Astrocyte of the cerebellum (primary cell): ENCODE results near the gene GMDS.

ENCODE experiments used
- DNase-seq: peaks from one replicate; pipeline ENCODE4 v3.0.0-alpha.2; 2011; ENCODE audit warnings: low read depth
- H3K4me3 ChIP-seq: 2 replicates; pipeline ENCODE4 v1.5.1; 2011; ENCODE audit warnings: mild to moderate bottlenecking, low read depth, low read length, moderate library complexity
- in situ Hi-C: cut with HindIII; loops from 2 replicates; pipeline ENCODE4 v1.10.0; 2017; ENCODE audit warnings: low sequenced_read_pairs
- TF ChIP-seq, protein P1 (sequence below): IDR thresholded peaks from 2 replicates; pipeline ENCODE4 v1.5.1; 2012; ENCODE audit warnings: low read length, low read depth, moderate library complexity, mild to moderate bottlenecking; ENCODE audit errors: missing control alignments

Gene GMDS

DNA sequence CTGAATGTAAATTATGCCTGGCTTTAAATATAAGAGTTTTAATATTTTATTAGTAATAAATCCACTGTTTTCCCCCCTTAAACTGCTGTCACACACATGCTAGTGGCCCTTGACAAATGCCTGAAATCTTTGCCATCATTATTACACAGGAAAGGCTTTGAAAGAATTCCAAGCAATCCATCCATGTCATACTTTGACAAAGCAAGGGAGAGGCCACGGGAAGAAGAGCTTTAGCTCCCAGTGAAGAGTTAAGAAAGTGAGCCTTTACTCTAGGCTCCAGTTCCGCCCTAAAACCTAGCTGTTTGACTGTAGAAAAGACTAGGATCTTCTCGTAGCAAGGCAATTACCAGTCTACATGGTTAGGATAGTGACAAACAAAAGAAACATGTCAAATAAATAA, 147.9 kb downstream of the GMDS start:
- DNase-seq: no peak
- H3K4me3 ChIP-seq: no peak overlapping the region
- in situ Hi-C loops: no loop called here
- TF ChIP-seq, protein P1, sequence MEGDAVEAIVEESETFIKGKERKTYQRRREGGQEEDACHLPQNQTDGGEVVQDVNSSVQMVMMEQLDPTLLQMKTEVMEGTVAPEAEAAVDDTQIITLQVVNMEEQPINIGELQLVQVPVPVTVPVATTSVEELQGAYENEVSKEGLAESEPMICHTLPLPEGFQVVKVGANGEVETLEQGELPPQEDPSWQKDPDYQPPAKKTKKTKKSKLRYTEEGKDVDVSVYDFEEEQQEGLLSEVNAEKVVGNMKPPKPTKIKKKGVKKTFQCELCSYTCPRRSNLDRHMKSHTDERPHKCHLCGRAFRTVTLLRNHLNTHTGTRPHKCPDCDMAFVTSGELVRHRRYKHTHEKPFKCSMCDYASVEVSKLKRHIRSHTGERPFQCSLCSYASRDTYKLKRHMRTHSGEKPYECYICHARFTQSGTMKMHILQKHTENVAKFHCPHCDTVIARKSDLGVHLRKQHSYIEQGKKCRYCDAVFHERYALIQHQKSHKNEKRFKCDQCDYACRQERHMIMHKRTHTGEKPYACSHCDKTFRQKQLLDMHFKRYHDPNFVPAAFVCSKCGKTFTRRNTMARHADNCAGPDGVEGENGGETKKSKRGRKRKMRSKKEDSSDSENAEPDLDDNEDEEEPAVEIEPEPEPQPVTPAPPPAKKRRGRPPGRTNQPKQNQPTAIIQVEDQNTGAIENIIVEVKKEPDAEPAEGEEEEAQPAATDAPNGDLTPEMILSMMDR: no peak

DNA sequence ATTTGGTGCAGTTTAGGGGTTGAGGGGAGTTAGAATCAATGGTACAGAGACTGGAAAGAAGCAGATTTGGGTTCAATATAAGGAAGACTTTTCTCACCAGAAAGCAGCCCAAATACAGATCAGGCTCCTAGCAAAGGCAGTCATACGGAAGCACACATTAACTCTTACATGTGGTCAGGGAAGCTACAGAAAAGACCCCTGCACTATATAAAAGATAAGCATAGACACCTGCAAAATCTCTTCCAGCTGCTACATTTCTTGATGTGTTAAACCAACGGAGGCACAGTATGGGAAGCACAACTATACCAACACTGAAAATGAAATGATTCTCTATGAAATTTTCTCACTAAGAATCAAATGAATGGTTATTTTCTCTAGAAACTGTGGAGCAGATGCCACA, 150.8 kb downstream of the GMDS start:
- no peak for DNase-seq
- TF ChIP-seq, protein P1: no peak
- in situ Hi-C loops: no loop called here
- no peak overlapping the region for H3K4me3 ChIP-seq

DNA sequence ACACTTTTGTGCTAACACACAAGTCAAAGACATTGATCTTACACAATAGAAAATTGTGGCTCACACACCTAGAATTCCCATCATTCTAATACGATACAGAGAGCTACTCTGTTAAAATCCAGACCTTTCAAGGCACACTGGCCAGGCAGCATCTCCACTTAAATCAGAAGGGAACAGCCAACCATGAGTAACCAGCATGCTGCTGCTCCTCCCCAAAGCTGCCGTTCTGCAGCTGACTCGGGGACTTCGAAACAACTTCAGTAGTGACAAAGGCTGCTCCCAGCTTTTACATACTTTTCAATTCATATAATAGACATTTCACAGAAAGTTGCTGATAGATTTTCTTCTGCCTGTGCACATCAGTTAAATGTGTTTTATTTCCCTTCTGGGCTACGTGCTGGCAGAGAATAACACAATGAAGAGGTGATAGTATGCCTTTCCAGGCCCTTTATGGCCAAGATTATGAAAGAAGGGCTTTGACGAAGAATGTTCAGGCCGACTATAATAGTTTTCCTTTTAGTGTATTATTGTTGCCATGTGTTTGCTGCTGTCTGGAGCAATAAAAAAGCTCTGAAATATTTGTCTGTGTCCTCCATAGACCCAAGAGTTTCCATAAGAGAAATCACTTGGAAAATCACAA, 159.0 kb downstream of the GMDS start:
- H3K4me3 ChIP-seq: no peak overlapping the region
- in situ Hi-C loops: no loop called here
- TF ChIP-seq, protein P1: no peak
- DNase-seq: no peak

DNA sequence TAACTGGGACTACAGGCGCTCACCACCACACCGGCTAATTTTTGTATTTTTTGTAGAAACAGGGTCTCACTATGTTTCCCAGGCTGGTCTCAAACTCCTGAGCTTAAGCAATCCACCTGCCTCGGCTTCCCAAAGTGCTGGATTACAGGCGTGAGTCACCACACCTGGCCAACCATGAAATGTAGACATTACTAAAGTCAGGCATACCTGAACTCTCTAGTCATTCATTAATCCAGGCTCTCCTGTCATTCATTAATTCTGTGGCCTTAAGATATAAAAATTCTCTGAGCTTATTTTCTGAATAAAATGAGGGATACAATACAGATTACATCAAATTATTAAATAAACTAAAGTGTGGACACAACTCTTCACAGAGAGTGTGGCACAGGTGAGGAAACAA, 159.7 kb downstream of the GMDS start:
- TF ChIP-seq, protein P1: no peak
- no peak overlapping the region for H3K4me3 ChIP-seq
- in situ Hi-C loops: no loop called here
- DNase-seq: no peak

DNA sequence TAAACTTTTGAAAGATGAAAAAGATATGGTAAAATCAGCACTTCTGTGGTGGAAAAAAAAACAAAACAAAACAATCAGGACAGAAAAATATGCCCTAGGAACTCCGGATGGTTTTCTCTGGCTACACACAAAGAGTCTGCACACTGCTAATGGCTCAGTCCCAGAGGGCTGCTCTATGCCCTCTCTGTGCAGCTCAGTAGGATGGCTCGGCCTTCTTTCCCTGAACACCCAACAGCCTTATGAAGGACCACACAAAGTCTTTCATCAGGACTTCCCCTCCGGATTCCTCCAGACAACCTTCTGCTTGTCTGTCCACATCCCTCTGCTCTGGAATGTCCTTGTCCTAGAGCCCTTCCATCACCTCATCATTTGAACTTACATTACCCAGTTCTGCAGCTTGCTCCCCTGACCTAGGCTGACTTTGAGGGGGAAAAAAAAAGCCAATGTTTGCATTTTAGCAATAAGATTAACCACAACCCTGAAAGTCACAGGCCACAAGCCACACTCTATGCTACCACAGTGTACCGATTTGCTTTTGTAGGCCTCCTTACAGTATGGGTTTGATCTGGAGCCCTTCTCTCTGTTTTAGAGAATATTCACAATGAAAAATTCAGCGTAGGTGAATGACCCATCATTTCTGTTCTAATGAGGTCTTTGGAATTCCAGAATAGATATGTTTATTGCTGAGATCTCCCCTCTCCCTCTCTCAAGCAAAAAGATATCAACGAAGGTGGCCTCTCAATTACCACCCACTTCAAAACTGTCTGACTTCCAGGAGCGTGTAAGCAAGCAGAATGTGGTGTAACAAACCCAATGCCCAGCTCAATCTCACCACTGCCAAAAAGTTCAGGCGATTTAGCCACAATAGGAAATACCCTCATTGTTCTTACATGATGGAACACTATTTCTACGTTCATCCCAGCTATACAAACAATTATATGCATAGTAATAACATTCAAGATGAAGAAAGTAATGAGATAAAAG, 164.0 kb downstream of the GMDS start:
- no peak for DNase-seq
- in situ Hi-C loops: no loop called here
- TF ChIP-seq, protein P1: no peak
- no peak overlapping the region for H3K4me3 ChIP-seq

DNA sequence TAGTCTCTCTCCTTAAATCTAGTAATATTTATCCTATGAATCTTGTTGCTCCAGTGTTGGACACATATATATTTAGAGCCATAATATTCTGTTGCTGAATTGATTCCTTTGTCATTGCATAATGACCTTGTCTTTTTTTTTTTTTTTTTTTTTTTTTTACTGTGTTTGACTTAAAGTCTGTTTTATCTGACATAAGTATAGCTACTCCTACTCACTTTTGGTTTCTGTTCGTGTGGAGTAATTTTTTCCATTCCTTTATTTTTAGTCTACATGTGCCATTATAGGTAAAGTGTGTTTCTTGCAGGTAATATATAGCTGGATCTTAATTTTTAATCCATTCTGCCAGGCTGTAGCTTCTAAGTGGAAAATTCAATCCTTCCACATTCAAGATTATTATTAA, 166.5 kb downstream of the GMDS start:
- in situ Hi-C loops: no loop called here
- H3K4me3 ChIP-seq: no peak overlapping the region
- no peak for DNase-seq
- TF ChIP-seq, protein P1: no peak
